Fibroblast of villous mesenchyme (primary cell): ENCODE results near the gene NTHL1. TPM values are rescaled to one million over a fixed set of nuclear protein-coding genes. Genes with fewer than 3 reads are reported as not detected.

Source experiments
- DNase-seq: peaks from one replicate; pipeline ENCODE4 v3.0.0-alpha.2; 2010; ENCODE audit warnings: low read depth
- H3K4me3 ChIP-seq: 2 replicates; pipeline ENCODE4 v1.5.1; 2011; ENCODE audit warnings: low read depth, mild to moderate bottlenecking, low read length
- CTCF ChIP-seq: IDR thresholded peaks from 2 replicates; pipeline ENCODE4 v1.5.1; 2012; ENCODE audit warnings: low read depth, mild to moderate bottlenecking, low read length; ENCODE audit not compliant: insufficient read depth
- total RNA-seq: library from RNA; depleted of rRNA; stranded (reverse); fragments of >200 nt; gene quantifications from 2 replicates; pipeline ENCODE4 v1.2.3, GENCODE V29; 2012

Gene NTHL1
- total RNA-seq, 1 donor = 25.5 TPM

DNA sequence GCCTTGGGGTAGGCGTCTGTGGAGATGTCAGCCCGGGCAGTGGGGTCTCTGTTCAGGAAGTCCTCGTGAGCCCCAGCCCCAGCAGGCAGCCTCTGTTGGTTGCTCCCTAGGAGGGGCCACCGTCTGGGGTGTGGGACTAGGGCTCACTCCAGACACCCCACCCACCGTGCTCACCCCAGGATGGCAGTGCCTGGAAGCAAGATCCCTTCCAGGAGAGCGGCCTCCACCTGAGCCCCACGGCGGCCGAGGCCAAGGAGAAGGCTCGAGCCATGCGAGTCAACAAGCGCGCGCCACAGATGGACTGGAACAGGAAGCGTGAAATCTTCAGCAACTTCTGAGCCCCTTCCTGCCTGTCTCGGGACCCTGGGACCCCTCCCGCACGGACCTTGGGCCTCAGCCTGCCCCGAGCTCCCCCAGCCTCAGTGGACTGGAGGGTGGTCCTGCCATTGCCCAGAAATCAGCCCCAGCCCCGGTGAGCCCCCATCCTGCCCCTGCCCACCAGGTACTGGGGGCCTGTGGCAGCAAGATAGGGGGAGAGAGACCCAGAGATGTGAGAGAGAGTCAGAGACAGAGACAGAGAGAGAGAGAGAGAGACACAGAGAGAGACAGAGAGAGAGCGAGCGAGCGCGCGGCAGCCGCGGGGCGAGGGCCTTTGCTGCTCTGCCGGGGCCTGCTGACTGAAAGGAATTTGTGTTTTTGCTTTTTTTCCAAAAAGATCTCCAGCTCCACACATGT lies 9.8 kb downstream of the NTHL1 start:
- H3K4me3 ChIP-seq = no peak overlapping the region
- no peak for TF ChIP-seq CTCF
- DNase-seq = no peak

- H3K4me3 ChIP-seq = no peak overlapping the region
- DNase-seq = no peak
- no peak for TF ChIP-seq CTCF
Observed at GRCh38 chr16:2037115-2037514, 10.5 kb downstream of the NTHL1 start.

GRCh38 chr16:2036200-2036966 lies 11.3 kb downstream of the NTHL1 start:
- peak overlapping the region; percentile 27 for H3K4me3 ChIP-seq
- no peak for DNase-seq
- no peak for TF ChIP-seq CTCF

DNA sequence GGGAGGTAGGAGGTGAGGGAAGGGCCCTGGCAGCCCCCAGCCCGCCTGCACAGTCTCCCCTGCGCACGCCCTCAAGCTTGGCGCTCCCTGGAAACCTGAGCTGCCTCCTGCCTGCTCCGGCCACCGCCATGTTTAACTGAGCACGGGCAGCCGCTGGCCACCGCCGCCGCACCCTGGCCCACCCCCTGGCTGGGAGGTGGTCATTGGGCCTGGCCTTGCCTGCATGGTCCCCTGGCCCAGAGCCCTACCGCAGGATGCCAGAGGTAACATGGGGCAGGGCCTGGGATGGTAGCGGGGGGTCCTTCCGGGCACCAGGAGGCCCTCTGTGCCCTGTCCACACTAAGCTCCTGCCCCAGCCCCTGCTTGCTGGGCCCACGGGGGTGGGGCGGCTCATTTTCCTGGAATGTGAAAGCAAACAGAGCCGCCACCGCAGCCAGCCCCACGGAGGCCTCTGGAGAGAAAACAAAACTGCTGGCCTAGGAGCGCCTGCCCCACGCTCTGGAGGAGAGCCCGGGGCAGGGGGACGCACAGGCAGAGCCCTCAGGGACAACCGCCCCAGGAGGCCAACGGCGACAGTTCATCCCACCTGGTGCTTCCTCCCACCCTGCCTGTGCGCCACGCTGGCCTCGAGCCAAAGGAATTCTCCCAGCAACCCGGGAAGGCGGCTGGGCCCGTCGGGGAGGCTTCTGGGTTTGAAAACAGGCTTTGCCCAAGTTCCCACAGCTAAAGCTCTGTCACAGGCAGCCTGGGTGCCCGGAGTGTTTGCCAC lies 12.0 kb downstream of the NTHL1 start:
- peak; percentile 92 for DNase-seq
- peak overlapping the region; percentile 27 for H3K4me3 ChIP-seq
- no peak for TF ChIP-seq CTCF

DNA sequence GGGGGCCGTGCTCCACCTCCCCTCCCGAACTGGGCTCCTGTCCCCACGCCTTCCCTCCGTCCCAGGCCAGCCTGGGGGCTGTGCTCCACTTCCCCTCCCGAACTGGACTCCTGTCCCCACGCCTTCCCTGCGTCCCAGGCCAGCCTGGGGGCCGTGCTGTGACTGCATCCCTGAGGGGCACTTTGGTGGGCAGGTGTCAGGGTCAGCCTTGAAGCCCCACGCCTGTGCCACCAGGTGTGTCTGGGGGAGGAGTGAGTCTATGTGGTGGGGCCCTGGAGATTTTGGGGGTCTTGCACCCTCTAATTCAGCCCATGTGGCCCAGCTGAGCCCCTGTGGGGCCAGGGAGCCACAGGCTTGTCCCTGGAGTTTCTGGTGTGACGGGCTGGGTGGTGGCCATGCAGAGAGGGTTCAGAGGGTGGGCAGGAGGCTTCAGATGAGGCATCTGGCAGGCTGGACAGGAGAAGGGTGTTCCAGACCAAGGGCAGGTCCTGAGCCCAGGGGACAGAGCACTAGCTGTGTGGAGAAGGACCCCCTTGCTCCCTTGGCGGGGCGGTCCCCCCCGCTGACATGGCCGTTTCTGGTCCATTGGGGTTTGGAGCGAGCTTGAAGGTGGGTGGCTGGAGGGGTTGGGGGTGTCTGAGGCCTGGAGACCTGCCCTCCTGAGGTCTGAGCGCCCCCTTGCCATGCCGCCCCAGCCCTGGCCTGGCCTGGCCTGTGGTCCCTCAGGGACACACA lies 12.8 kb downstream of the NTHL1 start:
- no peak for DNase-seq
- no peak overlapping the region for H3K4me3 ChIP-seq
- no peak for TF ChIP-seq CTCF

DNA sequence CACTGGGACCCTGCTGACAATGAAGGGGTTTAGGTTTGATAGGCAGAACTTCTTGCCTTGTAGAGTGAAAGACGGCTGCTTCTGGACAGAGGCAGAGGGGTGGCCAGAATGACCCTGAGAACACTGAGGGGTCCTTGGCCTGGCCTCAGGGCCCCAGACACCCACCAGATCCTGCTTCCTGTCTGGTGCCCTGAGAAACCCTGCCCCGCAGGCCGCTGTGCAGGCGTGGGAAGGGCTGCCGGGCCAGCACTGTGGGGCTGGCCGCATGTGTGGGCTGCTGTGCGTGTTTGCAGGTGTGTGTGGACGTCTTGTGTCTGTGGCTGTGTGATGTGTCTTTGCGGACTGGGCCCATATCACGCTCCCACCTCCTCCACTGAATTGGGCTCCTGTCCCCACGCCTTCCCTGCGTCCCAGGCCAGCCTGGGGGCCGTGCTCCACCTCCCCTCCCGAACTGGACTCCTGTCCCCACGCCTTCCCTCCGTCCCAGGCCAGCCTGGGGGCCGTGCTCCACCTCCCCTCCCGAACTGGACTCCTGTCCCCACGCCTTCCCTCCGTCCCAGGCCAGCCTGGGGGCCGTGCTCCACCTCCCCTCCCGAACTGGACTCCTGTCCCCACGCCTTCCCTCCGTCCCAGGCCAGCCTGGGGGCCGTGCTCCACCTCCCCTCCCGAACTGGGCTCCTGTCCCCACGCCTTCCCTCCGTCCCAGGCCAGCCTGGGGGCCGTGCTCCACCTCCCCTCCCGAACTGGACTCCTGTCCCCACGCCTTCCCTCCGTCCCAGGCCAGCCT lies 13.5 kb downstream of the NTHL1 start:
- peak overlapping the region; percentile 41 for H3K4me3 ChIP-seq
- peak; percentile 57 for DNase-seq
